Measurements from ENCODE around the gene LRRC25.
"Not testable (repeated sequence)": the region's sequence is repeated elsewhere in the genome, so short reads cannot be mapped to it uniquely, and the experiment has no call there.

Gene LRRC25

GRCh38 chr19:18401580-18402112 lies 4.2 kb upstream of the LRRC25 start:
- DNase-seq = peak; percentile 37

- DNase-seq = no peak
Measured at GRCh38 chr19:18399008-18399407, 1.6 kb upstream of the LRRC25 start.

- DNase-seq = no peak
Measured at GRCh38 chr19:18396471-18397241, 766 bp downstream of the LRRC25 start.

GRCh38 chr19:18393836-18394235 lies 3.6 kb downstream of the LRRC25 start:
- no peak for DNase-seq

GRCh38 chr19:18392926-18393325 lies 4.5 kb downstream of the LRRC25 start:
- DNase-seq = no peak

- DNase-seq = peak; percentile 90
Measured at GRCh38 chr19:18392417-18392816, 5.0 kb downstream of the LRRC25 start.

- no peak for DNase-seq
Measured at GRCh38 chr19:18391509-18392075, 5.8 kb downstream of the LRRC25 start.

GRCh38 chr19:18390065-18390907 lies 7.1 kb downstream of the LRRC25 start:
- no peak for DNase-seq

GRCh38 chr19:18389726-18390064 lies 7.7 kb downstream of the LRRC25 start:
- no peak for DNase-seq

GRCh38 chr19:18388960-18389725 lies 8.3 kb downstream of the LRRC25 start:
- no peak for DNase-seq

- DNase-seq = peak; percentile 39
Measured at GRCh38 chr19:18388100-18388959, 9.1 kb downstream of the LRRC25 start.

- DNase-seq = no peak
Measured at GRCh38 chr19:18386543-18387271, 10.7 kb downstream of the LRRC25 start.

- DNase-seq = peak; percentile 90
Measured at GRCh38 chr19:18385675-18386542, 11.5 kb downstream of the LRRC25 start, which contains the start of gene GDF15. GDF15 (plus strand) TSS chr19:18386158; CDS start chr19:18386190, 32 bp downstream.

GRCh38 chr19:18385359-18385674 lies 12.1 kb downstream of the LRRC25 start:
- DNase-seq = no peak

GRCh38 chr19:18384775-18385174 lies 12.6 kb downstream of the LRRC25 start:
- no peak for DNase-seq

- not testable (repeated sequence) for DNase-seq
Measured at GRCh38 chr19:18383622-18384021, 13.8 kb downstream of the LRRC25 start.

- no peak for DNase-seq
Measured at GRCh38 chr19:18380843-18381242, 16.6 kb downstream of the LRRC25 start.

GRCh38 chr19:18379803-18380747 lies 17.3 kb downstream of the LRRC25 start:
- peak; percentile 83 for DNase-seq

GRCh38 chr19:18377026-18377425 lies 20.4 kb downstream of the LRRC25 start:
- DNase-seq = no peak
